NT2/D1 (cell line): ENCODE measurements around the gene MKLN1.
"Not testable (repeated sequence)": the region's sequence is repeated elsewhere in the genome, so short reads cannot be mapped to it uniquely, and the experiment has no call there.

Source experiments
- DNase-seq: peaks from one replicate; pipeline ENCODE4 v3.0.0-alpha.2; 2011; ENCODE audit warnings: low read depth, low spot score
- H3K27me3 ChIP-seq: 2 replicates; pipeline ENCODE4 v1.6.0; 2011; ENCODE audit warnings: mild to moderate bottlenecking; ENCODE audit not compliant: insufficient read length, insufficient read depth
- H3K36me3 ChIP-seq: 2 replicates; pipeline ENCODE4 v1.6.1; 2011; ENCODE audit warnings: mild to moderate bottlenecking, low read length, mixed read lengths; ENCODE audit not compliant: insufficient read depth, insufficient read length
- H3K4me1 ChIP-seq: 2 replicates; pipeline ENCODE4 v1.5.1; 2011; ENCODE audit not compliant: insufficient read depth, insufficient read length
- H3K4me3 ChIP-seq: 2 replicates; pipeline ENCODE4 v1.5.1; 2011; ENCODE audit warnings: low read depth; ENCODE audit not compliant: insufficient read length
- H3K9ac ChIP-seq: 2 replicates; pipeline ENCODE4 v1.6.0; 2011; ENCODE audit warnings: low read depth; ENCODE audit not compliant: insufficient read length
- H3K9me3 ChIP-seq: 2 replicates; pipeline ENCODE4 v1.5.1; 2011; ENCODE audit warnings: mild to moderate bottlenecking, low read length; ENCODE audit not compliant: insufficient read depth
- SUZ12 ChIP-seq: IDR thresholded peaks from 2 replicates; pipeline ENCODE4 v1.6.1; 2011; ENCODE audit not compliant: insufficient read length, insufficient read depth; ENCODE audit errors: extremely low read depth
- YY1 ChIP-seq: IDR thresholded peaks from 2 replicates; pipeline ENCODE4 v1.6.1; 2011; ENCODE audit not compliant: insufficient read length, insufficient read depth
- ZNF274 ChIP-seq: IDR thresholded peaks from 2 replicates; pipeline ENCODE4 v1.6.1; 2011; ENCODE audit warnings: mild to moderate bottlenecking, low read depth, low read length

Gene MKLN1

DNA sequence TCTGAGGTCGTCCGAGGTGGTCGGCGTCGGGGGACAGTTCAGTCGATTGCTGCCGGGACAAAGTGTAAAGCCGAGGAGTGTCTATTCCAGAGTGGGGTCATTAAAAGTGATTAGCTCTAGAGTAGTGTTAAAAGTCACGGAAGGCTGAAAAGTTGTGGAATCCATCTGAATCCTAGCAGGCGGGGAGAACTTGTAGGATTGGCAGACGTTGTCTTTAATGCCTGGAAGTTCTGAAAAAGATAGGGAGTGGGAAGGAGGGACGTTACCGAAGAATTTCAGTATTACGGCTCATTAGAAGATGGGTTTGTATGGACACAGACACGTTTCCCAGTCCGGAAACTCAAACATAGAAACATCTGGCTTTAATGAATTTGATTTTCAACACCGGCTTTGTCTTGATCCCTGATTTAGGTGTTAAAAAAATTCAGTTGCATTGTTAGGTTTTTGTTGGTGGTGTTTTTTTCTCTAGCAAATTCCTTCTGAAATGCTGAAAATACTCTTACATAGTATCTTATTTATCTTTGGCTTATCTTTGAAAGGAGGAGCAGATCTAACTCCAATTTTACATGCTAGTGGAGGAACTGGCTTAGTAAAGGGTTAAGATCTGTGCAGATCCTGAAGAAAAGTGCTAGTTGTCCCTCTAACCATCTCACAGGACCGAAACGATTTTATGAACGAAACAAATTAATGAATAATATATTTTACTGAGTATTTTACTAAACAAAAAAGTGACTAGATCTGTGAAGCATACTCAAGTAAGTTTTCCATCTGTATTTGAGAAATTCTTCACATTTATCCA is 900 bp downstream of the MKLN1 start:
- Histone ChIP-seq H3K36me3 (peaks cover 10% of the 10 kb centered on the region), H3K9ac (peak overlapping the region; percentile 93), H3K4me1 (no peaks in the 10 kb centered on the region), H3K27me3 (no peaks in the 10 kb centered on the region), H3K4me3 (peak overlapping the region; percentile 91), H3K9me3 (no peaks in the 10 kb centered on the region)
- TF ChIP-seq YY1: no peak
- TF ChIP-seq SUZ12: no peak
- TF ChIP-seq ZNF274: no peak
- no peak for DNase-seq

DNA sequence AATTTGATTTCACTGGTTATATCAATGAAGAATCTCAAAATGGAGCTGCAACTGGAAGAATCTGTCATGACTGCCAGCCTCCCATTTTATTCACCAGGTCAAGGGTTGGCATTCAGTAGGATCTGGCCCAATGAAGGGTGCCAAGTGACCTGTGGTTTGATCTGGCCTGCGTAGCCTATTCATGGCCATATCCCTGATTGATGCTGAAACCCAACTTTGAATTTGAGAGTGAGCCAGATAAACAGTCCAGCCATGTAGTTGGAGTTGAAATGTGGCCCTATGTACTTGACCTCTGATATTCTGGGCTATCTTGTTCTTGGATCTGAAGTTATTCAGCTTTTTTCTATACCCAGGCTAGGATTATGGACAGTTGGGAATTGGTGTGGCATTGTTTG is 1.5 kb downstream of the MKLN1 start:
- Histone ChIP-seq H3K27me3 (no peaks in the 10 kb centered on the region), H3K36me3 (peaks cover 10% of the 10 kb centered on the region), H3K9ac (no peak overlapping the region), H3K4me3 (no peak overlapping the region), H3K9me3 (no peaks in the 10 kb centered on the region), H3K4me1 (no peaks in the 10 kb centered on the region)
- no peak for DNase-seq
- no peak for TF ChIP-seq SUZ12
- TF ChIP-seq YY1: no peak
- TF ChIP-seq ZNF274: no peak

DNA sequence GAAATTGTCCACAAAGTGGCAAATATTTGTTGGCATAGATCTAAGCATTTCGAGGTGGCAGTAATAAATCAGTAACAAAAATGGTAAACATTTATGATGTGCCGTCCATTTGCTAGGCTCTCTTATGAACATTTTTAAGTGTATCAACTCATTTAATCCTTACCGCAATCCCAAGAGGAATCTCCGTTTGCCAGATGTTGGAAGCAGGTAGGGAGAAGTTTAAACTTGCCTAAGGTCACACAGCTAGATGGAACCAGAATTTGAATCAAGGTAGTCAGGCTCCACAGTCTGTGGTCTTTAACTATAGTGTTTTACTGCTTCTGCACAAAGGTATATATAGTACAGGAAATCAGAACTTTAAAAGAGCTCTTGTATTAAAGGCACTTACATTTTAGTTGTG is 2.6 kb downstream of the MKLN1 start:
- Histone ChIP-seq H3K36me3 (peaks cover 10% of the 10 kb centered on the region), H3K9me3 (peaks cover 5% of the 10 kb centered on the region; the same call in 1 of the 2 replicates), H3K4me3 (no peak overlapping the region), H3K4me1 (no peaks in the 10 kb centered on the region), H3K27me3 (no peaks in the 10 kb centered on the region), H3K9ac (no peak overlapping the region)
- no peak for DNase-seq
- TF ChIP-seq ZNF274: no peak
- no peak for TF ChIP-seq YY1
- no peak for TF ChIP-seq SUZ12

GRCh38 chr7:131331806-131332205 is 4.1 kb downstream of the MKLN1 start:
- H3K9me3 ChIP-seq: peaks cover 20% of the 10 kb centered on the region
- H3K36me3 ChIP-seq: peaks cover 10% of the 10 kb centered on the region
- no peak for DNase-seq
- H3K27me3 ChIP-seq: no peaks in the 10 kb centered on the region
- H3K4me3 ChIP-seq: no peak overlapping the region
- no peak for TF ChIP-seq ZNF274
- no peak for TF ChIP-seq SUZ12
- no peak for TF ChIP-seq YY1
- H3K9ac ChIP-seq: no peak overlapping the region
- no peaks in the 10 kb centered on the region for H3K4me1 ChIP-seq

- H3K9ac ChIP-seq, H3K4me1 ChIP-seq, H3K4me3 ChIP-seq, DNase-seq, H3K27me3 ChIP-seq: not testable (repeated sequence)
- Histone ChIP-seq H3K9me3 (peaks cover 29% of the 10 kb centered on the region), H3K36me3 (peaks cover 10% of the 10 kb centered on the region)
These were observed 5.1 kb downstream of the MKLN1 start for GRCh38 chr7:131332729-131333128.

DNA sequence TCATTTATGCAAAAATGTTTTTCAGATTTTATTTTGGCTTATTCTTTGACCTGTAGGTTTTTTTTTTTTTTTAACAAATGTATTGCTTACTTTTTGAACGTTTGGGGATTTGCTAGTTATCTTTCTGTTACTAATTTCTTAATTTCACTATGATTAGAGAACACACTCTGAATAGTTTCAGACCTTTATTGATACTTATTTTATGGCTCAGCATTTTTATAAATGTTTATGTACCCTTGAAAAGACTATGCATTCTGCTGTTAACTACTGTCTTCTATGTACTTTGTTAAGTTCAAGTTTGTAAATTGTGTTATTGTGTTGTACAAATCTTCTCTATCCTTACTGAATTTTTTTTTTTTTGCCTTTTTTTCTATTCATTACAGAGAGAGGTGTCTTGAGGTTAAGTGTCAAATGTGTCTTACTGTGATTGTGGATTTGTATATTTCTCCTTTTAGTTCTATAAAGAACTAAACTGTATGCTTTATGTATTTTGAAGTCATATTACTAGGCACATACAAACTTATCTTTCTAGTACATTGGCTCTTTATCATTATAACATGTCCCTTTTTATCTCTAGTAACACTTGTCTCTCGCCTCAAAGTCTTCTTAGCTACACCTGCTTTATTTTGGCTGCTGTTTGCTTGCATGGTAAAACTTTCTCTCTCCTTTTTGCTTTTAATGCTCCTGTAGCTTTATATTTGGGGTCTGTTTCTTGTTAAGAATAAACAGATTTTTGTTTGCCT is 8.1 kb downstream of the MKLN1 start:
- no peak for DNase-seq
- H3K9ac ChIP-seq: no peak overlapping the region
- TF ChIP-seq YY1 (no peak), ZNF274 (no peak), SUZ12 (no peak)
- peaks cover 32% of the 10 kb centered on the region for H3K9me3 ChIP-seq
- no peak overlapping the region for H3K4me3 ChIP-seq
- no peaks in the 10 kb centered on the region for H3K27me3 ChIP-seq
- peaks cover 7% of the 10 kb centered on the region for H3K36me3 ChIP-seq
- no peaks in the 10 kb centered on the region for H3K4me1 ChIP-seq

- H3K36me3 ChIP-seq: peaks cover 4% of the 10 kb centered on the region
- TF ChIP-seq ZNF274: no peak
- TF ChIP-seq SUZ12: no peak
- TF ChIP-seq YY1: no peak
- no peaks in the 10 kb centered on the region for H3K27me3 ChIP-seq
- no peak overlapping the region for H3K4me3 ChIP-seq
- no peak overlapping the region for H3K9ac ChIP-seq
- no peaks in the 10 kb centered on the region for H3K4me1 ChIP-seq
- H3K9me3 ChIP-seq: peaks cover 32% of the 10 kb centered on the region
- no peak for DNase-seq
These were observed 9.3 kb downstream of the MKLN1 start for GRCh38 chr7:131336956-131337355.
